ENCODE results near the gene P2RY6. TPM values are rescaled to one million over a fixed set of nuclear protein-coding genes. Genes with fewer than 3 reads are reported as not detected.

The P2RY6 gene
- total and polyA plus RNA-seq, 2 of the 8 experiments (the other 6 are each of a cell fraction or from before 2014, with no cell fraction given), result 0.15 TPM; not detected in 1

DNA sequence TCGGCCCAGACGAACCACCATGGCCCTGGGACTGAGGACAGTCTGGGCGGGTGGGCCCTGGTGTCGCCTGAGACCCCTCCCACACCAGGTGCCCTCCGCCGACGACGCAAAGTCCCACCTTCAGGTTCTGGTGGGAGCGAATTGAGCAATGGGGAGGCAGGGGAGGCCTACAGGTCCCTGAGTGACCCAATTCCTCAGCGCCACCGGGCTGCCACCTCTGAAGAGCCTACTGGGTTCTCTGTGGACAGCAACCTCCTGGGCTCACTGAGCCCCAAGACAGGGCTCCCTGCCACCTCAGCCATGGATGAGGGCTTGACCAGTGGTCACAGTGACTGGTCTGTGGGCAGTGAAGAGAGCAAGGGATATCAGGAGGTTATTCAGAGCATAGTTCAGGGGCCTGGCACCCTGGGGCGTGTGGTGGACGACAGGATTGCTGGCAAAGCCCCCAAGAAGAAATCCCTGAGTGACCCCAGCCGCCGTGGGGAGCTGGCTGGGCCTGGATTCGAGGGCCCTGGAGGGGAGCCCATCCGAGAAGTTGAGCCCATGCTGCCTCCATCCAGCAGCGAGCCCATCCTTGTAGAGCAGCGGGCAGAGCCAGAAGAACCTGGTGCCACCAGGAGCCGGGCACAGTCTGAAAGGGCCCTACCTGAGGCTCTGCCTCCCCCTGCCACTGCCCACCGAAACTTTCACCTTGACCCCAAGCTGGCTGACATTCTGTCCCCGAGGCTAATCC, 38.7 kb downstream of the P2RY6 start (continued):
- TF ChIP-seq KDM5A (IDR thresholded peaks at IDR 0.05; ENCODE audit: low read length), result no peak

All from H1 (cell line).